PC-3 (cell line): ENCODE measurements around the gene SAXO2. TPM values are rescaled to one million over a fixed set of nuclear protein-coding genes. Genes with fewer than 3 reads are reported as not detected.
"Not testable (repeated sequence)": the region's sequence is repeated elsewhere in the genome, so short reads cannot be mapped to it uniquely, and the experiment has no call there.

Experiments used
- ATAC-seq: fragments of 200-7000 bp; cut with Tn5 transposase; 2 replicates; pipeline ENCODE4 v1.9.1; 2020; ENCODE audit warnings: mild to moderate bottlenecking, moderate library complexity
- BruUV-seq: library from RNA; stranded (reverse); fragments of 400-500 nt; replicated peaks from 2 replicates; lab custom pipeline; 2021; lab: Mats Ljungman, UMichigan
- CTCF ChIA-PET: fragments of 300-600 bp; sonication (Branson Sonifier 250); formaldehyde crosslinking; loops from one replicate; lab custom pipeline; 2022; ENCODE audit warnings: antibody characterized with exemption; lab: Charles Lee
- POLR2A ChIA-PET: fragments of 300-600 bp; sonication (Branson Sonifier 250); formaldehyde crosslinking; loops from one replicate; lab custom pipeline; 2022; ENCODE audit warnings: antibody characterized with exemption; ENCODE audit not compliant: unreplicated experiment; lab: Charles Lee
- DNase-seq: peaks from one replicate; pipeline ENCODE4 v3.0.0-alpha.2; 2015
- H2AFZ ChIP-seq: fragments of 300-600 bp; sonication (generic); 2 replicates; pipeline ENCODE4 v1.6.0; 2016; ENCODE audit warnings: antibody characterized with exemption, low read length
- H3F3A ChIP-seq: fragments of 300-600 bp; sonication (generic); one replicate; pipeline ENCODE4 v1.6.0; 2017; ENCODE audit warnings: antibody characterized with exemption, low read length, control low read depth, mild to moderate bottlenecking; ENCODE audit not compliant: unreplicated experiment
- H3K27ac ChIP-seq: fragments of 300-600 bp; sonication (generic); 2 replicates; pipeline ENCODE4 v1.5.1; 2016; ENCODE audit warnings: mild to moderate bottlenecking, low read length
- H3K27me3 ChIP-seq: fragments of 300-600 bp; sonication (generic); 2 replicates; pipeline ENCODE4 v1.6.1; 2016; ENCODE audit warnings: low read length, mixed read lengths
- H3K36me3 ChIP-seq: fragments of 300-600 bp; sonication (generic); 2 replicates; pipeline ENCODE4 v1.6.1; 2016; ENCODE audit warnings: low read depth, mixed run types, low read length, mixed read lengths
- H3K4me1 ChIP-seq: fragments of 300-600 bp; sonication (generic); 2 replicates; pipeline ENCODE4 v1.5.1; 2016; ENCODE audit warnings: low read length; ENCODE audit not compliant: insufficient read depth
- H3K4me2 ChIP-seq: fragments of 300-600 bp; sonication (generic); 2 replicates; pipeline ENCODE4 v1.6.0; 2016; ENCODE audit warnings: low read length
- H3K4me3 ChIP-seq: fragments of 300-600 bp; sonication (generic); 2 replicates; pipeline ENCODE4 v1.5.1; 2016; ENCODE audit warnings: mild to moderate bottlenecking, low read length, mixed read lengths
- H3K79me2 ChIP-seq: fragments of 300-600 bp; sonication (generic); 2 replicates; pipeline ENCODE4 v1.6.1; 2017; ENCODE audit warnings: low read length, mixed read lengths
- H3K9ac ChIP-seq: fragments of 300-600 bp; sonication (generic); 2 replicates; pipeline ENCODE4 v1.6.0; 2016; ENCODE audit warnings: mild to moderate bottlenecking, low read length
- H3K9me2 ChIP-seq: fragments of 300-600 bp; sonication (generic); replicated peaks from 2 replicates; pipeline ENCODE4 v1.6.1; 2016; ENCODE audit warnings: mixed run types, low read length, mixed read lengths
- H3K9me3 ChIP-seq: fragments of 300-600 bp; sonication (generic); 2 replicates; pipeline ENCODE4 v1.6.1; 2016; ENCODE audit warnings: low read length, mixed read lengths
- H4K20me1 ChIP-seq: fragments of 300-600 bp; sonication (generic); 2 replicates; pipeline ENCODE4 v1.6.1; 2016; ENCODE audit warnings: low read length, mixed read lengths
- intact Hi-C: fragments of 100-400 bp; cut with micrococcal nuclease; formaldehyde crosslinking; loops from 2 replicates; pipeline ENCODE4 v1.9.0; 2023
- total RNA-seq: library from RNA; depleted of rRNA; stranded (reverse); fragments of >200 nt; gene quantifications from 2 replicates; pipeline ENCODE4 v1.2.3, GENCODE V29; 2014

Gene SAXO2
- total RNA-seq, 1 experiment from 2014 or later, result 3.7 TPM

- DNase-seq, BruUV-seq, H3K27ac ChIP-seq, H3K36me3 ChIP-seq, H4K20me1 ChIP-seq, CTCF ChIA-PET, H3F3A ChIP-seq, ATAC-seq, H3K9me3 ChIP-seq, H3K4me2 ChIP-seq, H3K79me2 ChIP-seq, H3K27me3 ChIP-seq, H3K9ac ChIP-seq, POLR2A ChIA-PET, H3K4me1 ChIP-seq, H3K9me2 ChIP-seq, H2AFZ ChIP-seq, H3K4me3 ChIP-seq, intact Hi-C loops: not testable (repeated sequence)
Measured at GRCh38 chr15:82324831-82325230, 62.2 kb downstream of the SAXO2 start.

GRCh38 chr15:82325646-82326045 is 63.0 kb downstream of the SAXO2 start:
- ATAC-seq, H3K27ac ChIP-seq, POLR2A ChIA-PET, H3K9me2 ChIP-seq, H3K27me3 ChIP-seq, H3K36me3 ChIP-seq, CTCF ChIA-PET, intact Hi-C loops, H4K20me1 ChIP-seq, H3K4me2 ChIP-seq, H3K4me3 ChIP-seq, H3K9ac ChIP-seq, H3K4me1 ChIP-seq, H2AFZ ChIP-seq, DNase-seq, H3K9me3 ChIP-seq, BruUV-seq, H3K79me2 ChIP-seq, H3F3A ChIP-seq: not testable (repeated sequence)

- CTCF ChIA-PET, H3K4me3 ChIP-seq, BruUV-seq: not testable (repeated sequence)
Measured at GRCh38 chr15:82326896-82327295, 64.3 kb downstream of the SAXO2 start.

GRCh38 chr15:82327372-82327771 is 64.8 kb downstream of the SAXO2 start:
- H3K79me2 ChIP-seq, POLR2A ChIA-PET, ATAC-seq, H3K4me3 ChIP-seq, BruUV-seq, H3K27me3 ChIP-seq, H3K36me3 ChIP-seq, H4K20me1 ChIP-seq, H2AFZ ChIP-seq, intact Hi-C loops, CTCF ChIA-PET, H3K4me1 ChIP-seq, H3K9ac ChIP-seq, H3K27ac ChIP-seq, H3K9me3 ChIP-seq, DNase-seq, H3K4me2 ChIP-seq, H3K9me2 ChIP-seq, H3F3A ChIP-seq: not testable (repeated sequence)

More at GRCh38 chr15:82326896-82327295, 64.3 kb downstream of the SAXO2 start:
- H3K36me3 ChIP-seq, DNase-seq, ATAC-seq, H3K9ac ChIP-seq, H3K9me3 ChIP-seq, H3K9me2 ChIP-seq, H3F3A ChIP-seq, H3K79me2 ChIP-seq, H3K4me1 ChIP-seq, intact Hi-C loops, H3K27me3 ChIP-seq, H2AFZ ChIP-seq, POLR2A ChIA-PET, H4K20me1 ChIP-seq, H3K27ac ChIP-seq, H3K4me2 ChIP-seq: not testable (repeated sequence)

- H4K20me1 ChIP-seq, CTCF ChIA-PET, H3K79me2 ChIP-seq, BruUV-seq, H3K9me3 ChIP-seq, H3K36me3 ChIP-seq, POLR2A ChIA-PET, H2AFZ ChIP-seq, H3F3A ChIP-seq, H3K4me3 ChIP-seq, H3K9ac ChIP-seq, H3K27ac ChIP-seq, H3K9me2 ChIP-seq, H3K4me1 ChIP-seq, H3K4me2 ChIP-seq, intact Hi-C loops, H3K27me3 ChIP-seq, DNase-seq: not testable (repeated sequence)
- ATAC-seq, result peak; percentile 54; the same call in 1 of the 2 replicates
Measured at GRCh38 chr15:82329039-82329438, 66.4 kb downstream of the SAXO2 start.

GRCh38 chr15:82330921-82331320 is 68.3 kb downstream of the SAXO2 start:
- H3K4me1 ChIP-seq, result not testable (repeated sequence)

More at GRCh38 chr15:82330921-82331320, 68.3 kb downstream of the SAXO2 start:
- H3K9me3 ChIP-seq, H3K9ac ChIP-seq, H3K27me3 ChIP-seq, H3K9me2 ChIP-seq, H3K36me3 ChIP-seq, H3F3A ChIP-seq, H3K4me3 ChIP-seq, intact Hi-C loops, POLR2A ChIA-PET, H3K27ac ChIP-seq, H4K20me1 ChIP-seq, H3K79me2 ChIP-seq, H3K4me2 ChIP-seq, CTCF ChIA-PET, H2AFZ ChIP-seq, DNase-seq, ATAC-seq, BruUV-seq: not testable (repeated sequence)
